NCI-H2171 treated with DMSO at 0.1 percent for 48 hours (cell line): ENCODE data around the gene ATP8A2.
"Not testable (repeated sequence)": the region's sequence is repeated elsewhere in the genome, so short reads cannot be mapped to it uniquely, and the experiment has no call there.

Experiments used
- DNase-seq: peaks from one replicate; lab custom pipeline; 2025; lab: John Stamatoyannopoulos, UW

ATP8A2 gene

GRCh38 chr13:26038931-26039475 lies 667.2 kb downstream of the ATP8A2 start:
- no peak for DNase-seq

GRCh38 chr13:26041444-26041843 lies 669.7 kb downstream of the ATP8A2 start:
- no peak for DNase-seq

- no peak for DNase-seq
These were observed 671.0 kb downstream of the ATP8A2 start for GRCh38 chr13:26042785-26043184.

- DNase-seq = no peak
These were observed 673.4 kb downstream of the ATP8A2 start for GRCh38 chr13:26045142-26045541.

GRCh38 chr13:26046639-26047038 lies 674.9 kb downstream of the ATP8A2 start:
- DNase-seq = no peak

GRCh38 chr13:26047040-26047439 lies 675.3 kb downstream of the ATP8A2 start:
- DNase-seq = no peak

- peak; percentile 31 for DNase-seq
These were observed 677.0 kb downstream of the ATP8A2 start for GRCh38 chr13:26048741-26049140.

- DNase-seq = peak; percentile 35
These were observed 678.9 kb downstream of the ATP8A2 start for GRCh38 chr13:26050568-26051230.

- no peak for DNase-seq
These were observed 679.5 kb downstream of the ATP8A2 start for GRCh38 chr13:26051231-26051656.

GRCh38 chr13:26051657-26052311 lies 680.0 kb downstream of the ATP8A2 start, which contains the start of gene SHISA2:
SHISA2 (minus strand) TSS chr13:26052016; CDS start chr13:26050975, 1,041 bp downstream.
- peak; percentile 49 for DNase-seq

GRCh38 chr13:26052337-26052736 lies 680.6 kb downstream of the ATP8A2 start:
- DNase-seq = no peak

GRCh38 chr13:26053418-26053980 lies 681.7 kb downstream of the ATP8A2 start:
- no peak for DNase-seq

- DNase-seq = peak; percentile 77
These were observed 683.1 kb downstream of the ATP8A2 start for GRCh38 chr13:26054896-26055295.

- DNase-seq = no peak
These were observed 686.9 kb downstream of the ATP8A2 start for GRCh38 chr13:26058704-26059103.

GRCh38 chr13:26060357-26060756 lies 688.6 kb downstream of the ATP8A2 start:
- DNase-seq = no peak

GRCh38 chr13:26061256-26061655 lies 689.5 kb downstream of the ATP8A2 start:
- no peak for DNase-seq

- no peak for DNase-seq
These were observed 690.2 kb downstream of the ATP8A2 start for GRCh38 chr13:26061947-26062346.

GRCh38 chr13:26062853-26063444 lies 691.2 kb downstream of the ATP8A2 start:
- DNase-seq = peak; percentile 59

GRCh38 chr13:26066492-26066891 lies 694.7 kb downstream of the ATP8A2 start:
- not testable (repeated sequence) for DNase-seq

- DNase-seq = no peak
These were observed 695.8 kb downstream of the ATP8A2 start for GRCh38 chr13:26067601-26068000.

- not testable (repeated sequence) for DNase-seq
These were observed 696.6 kb downstream of the ATP8A2 start for GRCh38 chr13:26068372-26068771.

GRCh38 chr13:26069642-26070041 lies 697.9 kb downstream of the ATP8A2 start:
- DNase-seq = not testable (repeated sequence)
